ENCODE data around the gene AKNAD1.

DNA sequence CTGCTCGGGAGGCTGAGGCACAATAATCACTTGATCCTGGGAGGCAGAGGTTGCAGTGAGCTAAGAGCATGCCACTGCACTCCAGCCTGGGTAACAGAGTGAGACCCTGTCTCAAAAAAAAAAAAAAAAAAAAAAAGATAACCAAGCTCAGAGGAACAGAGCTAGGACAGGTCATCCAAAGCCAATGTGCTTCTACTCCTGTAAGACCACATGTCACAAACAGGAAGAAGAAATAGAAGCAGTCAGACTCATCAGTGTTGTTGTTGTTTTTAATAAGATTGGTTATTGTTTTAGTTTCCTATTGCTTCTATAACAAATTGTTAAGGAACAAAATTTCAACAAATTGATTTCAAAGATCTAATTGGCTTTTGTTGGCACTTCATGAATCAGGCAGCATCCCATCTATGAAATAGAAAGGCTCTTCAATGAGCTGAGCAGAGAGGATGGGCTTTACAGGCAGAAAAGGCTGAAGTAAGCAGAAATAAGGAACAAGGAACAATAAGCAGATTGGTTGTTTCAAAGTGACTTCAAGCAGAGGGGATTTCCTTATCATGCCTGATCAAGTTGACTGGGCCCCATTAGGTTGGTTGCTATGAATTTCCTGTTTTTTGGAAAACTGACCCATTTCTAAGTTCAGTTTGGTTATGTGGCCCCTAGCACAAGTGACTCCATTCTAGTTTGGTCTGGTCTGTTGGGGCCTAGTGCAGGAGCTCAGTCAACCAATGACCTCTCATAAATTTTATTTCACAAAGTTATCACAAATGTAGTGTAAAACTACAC lies 6.0 kb upstream of the AKNAD1 start:
- TF ChIP-seq CTCF (IDR thresholded peaks at IDR 0.05) (no peak), POLR2AphosphoS5 (IDR thresholded peaks at IDR 0.05) (no peak)

Measured in suprapubic skin (tissue), 3 donors.